NCI-H128 (cell line): Measurements from ENCODE around the gene BRSK2.
"Not testable (repeated sequence)": the region's sequence is repeated elsewhere in the genome, so short reads cannot be mapped to it uniquely, and the experiment has no call there.

Experiments
- DNase-seq: peaks from one replicate; lab custom pipeline; 2025; ENCODE audit not compliant: unreplicated experiment; lab: John Stamatoyannopoulos, UW

The BRSK2 gene

DNA sequence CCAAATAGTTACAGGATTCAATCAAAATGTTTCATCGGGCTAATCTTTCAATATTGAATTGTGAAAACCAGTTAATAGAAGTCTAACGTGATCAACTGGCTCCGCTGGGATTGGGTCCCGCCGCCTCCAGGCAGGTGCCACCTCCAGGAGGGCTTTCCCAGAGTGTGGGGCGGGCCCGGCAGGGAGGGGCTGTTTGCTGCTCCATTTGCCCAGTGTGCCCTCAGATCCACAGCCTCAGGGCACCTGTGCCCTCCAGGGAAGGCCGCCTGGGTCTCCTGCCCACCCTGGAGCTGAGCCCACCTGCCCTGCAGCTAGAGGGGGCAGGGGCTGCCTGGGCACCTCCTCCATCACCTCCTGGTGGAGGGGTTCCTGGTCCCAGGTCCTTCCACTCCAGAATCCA lies 17.9 kb downstream of the BRSK2 start:
- DNase-seq = no peak

DNA sequence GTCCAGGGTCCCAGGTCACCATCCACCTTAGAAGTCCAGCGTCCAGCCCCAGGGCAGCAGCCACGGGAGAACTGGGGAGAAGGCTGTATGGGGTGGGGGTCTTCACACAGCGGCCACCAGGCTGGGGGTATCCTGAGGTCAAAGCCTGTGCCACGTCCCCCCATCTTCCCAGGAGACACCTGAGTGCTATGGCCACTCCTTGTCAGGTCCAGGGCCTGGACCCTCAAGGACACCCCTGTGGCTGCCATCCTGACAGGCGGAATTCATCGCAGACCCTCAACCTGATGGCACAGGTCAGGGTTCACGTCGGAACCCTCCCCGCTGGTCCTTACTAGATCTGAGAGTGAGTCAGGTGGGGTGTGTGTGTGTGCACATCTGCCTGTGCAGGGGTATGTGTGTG lies 18.6 kb downstream of the BRSK2 start:
- no peak for DNase-seq

DNA sequence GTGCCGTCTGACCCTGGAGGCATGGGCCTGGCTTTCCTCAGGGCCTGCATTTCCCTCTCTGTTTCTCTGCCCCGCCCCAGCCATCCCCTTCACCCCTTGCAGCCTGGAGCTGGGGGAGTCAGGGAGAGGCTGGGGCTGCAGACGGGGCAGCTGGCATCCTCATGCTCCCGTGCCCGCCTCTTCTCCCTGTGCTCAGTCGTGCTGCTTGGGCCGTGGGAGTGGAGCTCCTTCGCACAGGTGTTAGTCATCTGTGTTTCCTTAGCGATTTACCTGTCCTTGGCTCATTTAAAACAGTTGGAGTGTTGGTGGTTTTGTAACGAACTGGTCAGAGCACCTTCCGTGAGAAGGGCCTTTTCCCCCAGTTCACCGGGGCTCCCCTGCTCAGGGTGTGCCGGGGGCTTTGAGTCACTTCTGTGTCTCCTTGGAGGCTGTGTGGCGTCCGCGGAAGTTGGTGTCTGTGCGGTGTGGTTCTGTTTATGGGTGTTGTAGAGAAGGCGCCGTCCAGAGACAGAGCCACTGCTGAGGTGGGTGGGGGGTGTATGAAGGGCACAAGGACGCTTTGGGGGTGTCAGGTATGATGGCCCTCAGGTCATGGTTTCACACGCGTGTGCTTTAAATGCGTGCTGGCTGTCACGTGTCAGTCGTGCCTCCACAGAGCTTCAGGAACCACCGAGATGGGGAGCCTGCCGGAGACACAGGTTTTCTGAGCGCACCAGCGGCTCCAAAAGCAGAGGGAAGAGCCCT lies 19.5 kb downstream of the BRSK2 start:
- DNase-seq = no peak

DNA sequence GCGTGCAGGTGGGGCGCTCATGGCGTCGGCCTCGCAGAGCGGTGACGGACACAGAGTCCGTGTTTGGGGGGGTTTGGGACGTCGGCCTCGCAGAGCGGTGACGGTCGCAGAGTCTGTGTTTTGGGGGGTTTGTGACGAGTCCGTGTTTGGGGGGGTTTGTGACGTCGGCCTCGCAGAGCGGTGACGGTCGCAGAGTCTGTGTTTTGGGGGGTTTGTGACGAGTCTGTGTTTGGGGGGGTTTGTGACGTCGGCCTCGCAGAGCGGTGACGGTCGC lies 20.1 kb downstream of the BRSK2 start:
- DNase-seq = not testable (repeated sequence)

DNA sequence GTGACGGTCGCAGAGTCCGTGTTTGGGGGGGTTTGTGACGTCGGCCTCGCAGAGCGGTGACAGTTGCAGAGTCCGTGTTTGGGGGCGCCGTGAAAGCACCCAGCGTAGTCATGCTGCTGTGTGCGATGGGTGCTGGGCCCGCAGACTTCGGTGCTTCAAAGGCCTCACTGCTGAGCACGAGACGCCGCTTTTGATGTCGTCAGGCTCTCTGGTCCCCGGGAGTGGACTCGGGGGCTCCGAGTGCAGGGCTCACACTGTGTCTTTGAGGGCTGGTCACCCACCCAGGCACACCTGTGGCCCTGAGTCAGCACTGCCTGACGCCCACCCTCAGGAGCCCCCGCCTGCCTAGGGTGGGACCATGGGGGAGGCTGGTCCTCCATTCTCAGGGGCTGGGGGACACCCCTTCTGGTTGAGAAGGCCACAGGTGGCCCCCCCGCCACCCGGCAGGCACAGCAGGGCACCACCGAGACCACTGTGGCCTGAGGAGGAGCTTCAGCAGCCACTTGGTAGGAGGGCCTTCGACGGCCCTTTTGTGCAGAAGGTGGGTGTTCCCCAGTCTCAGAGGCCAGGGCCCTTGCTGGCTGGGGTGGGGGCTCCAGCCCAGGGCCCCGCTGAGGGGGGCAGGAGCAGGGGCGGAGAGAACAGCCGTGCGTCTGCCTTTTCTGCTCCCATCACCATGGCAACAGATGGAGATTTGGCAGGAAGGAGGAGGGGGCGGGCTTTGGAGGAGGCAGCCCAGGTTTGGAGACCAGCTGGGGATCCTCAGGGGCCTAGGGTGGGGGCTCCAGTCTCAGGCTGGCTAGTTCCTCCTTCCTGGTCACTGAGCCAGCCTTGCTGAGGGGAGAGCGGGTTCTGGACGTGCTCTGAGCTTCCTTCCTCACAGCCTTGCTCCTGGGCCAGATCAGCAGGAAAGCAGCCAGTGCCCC lies 20.9 kb downstream of the BRSK2 start:
- no peak for DNase-seq

DNA sequence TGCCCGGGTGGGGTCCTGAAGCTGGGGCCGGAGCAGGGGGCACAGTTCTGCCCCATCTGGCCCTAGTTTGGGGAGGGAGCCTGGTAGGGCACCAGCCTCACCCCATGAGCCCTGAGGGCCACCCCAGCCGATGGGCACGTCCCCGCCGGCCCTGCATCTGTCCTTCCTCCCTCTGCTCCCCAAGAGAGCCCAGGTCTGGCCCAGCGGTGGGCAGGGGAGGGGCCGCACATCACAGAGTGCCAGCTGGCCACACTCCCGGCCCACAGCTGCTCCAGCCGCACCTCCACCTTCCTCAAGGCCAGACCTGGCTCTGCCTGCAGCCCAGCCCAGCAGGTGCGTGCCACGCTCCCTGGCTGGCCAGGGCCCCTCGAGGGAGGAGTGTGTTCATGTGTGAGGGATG lies 21.6 kb downstream of the BRSK2 start:
- DNase-seq = no peak

DNA sequence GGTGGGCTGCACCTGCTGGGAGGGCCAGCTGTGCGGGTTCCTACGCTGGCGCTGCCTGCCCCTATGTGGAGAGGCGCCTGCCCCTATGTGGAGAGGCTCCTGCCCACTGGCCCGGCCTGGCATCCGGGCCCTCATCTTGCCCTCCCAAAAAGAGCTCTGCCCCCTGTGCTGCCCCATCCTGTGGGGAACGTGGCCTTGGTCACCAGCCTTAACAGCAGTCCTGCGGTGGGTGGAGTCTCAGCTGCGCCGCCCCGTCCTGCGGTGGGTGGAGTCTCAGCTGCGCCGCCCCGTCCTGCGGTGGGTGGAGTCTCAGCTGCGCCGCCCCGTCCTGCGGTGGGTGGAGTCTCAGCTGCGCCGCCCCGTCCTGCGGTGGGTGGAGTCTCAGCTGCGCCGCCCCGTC lies 22.0 kb downstream of the BRSK2 start:
- DNase-seq = not testable (repeated sequence)

DNA sequence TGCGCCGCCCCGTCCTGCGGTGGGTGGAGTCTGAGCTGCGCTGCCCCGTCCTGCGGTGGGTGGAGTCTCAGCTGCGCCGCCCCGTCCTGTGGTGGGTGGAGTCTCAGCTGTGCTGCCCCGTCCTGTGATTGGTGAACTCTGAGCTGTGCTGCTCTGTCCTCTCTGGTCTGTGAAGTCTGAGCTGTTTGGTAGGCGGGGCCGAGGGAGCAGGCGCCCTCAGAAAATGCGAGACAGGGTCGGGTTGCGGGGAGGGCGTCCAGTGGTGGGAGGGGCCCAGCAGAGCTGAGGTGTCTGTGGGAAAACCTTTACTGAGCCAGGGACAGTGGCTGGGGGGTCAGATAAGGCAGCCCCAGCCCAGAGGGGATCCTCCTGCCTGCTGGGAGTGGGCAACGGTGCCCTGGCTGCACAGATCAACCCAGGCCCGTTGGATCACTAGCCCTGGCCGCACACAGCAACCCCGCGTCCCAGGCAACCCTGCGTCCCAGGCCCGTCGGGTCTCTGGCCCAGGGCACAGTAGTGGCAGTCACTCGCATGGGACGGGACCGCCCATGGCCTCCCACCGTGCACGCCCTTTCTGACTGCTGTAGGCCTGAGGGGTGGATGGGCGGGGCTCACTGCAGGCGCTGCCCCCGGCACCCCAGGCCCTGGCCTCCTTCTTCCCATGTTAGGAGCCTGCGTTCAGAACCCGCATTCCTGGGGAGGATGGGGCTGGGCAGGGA lies 22.8 kb downstream of the BRSK2 start:
- no peak for DNase-seq

DNA sequence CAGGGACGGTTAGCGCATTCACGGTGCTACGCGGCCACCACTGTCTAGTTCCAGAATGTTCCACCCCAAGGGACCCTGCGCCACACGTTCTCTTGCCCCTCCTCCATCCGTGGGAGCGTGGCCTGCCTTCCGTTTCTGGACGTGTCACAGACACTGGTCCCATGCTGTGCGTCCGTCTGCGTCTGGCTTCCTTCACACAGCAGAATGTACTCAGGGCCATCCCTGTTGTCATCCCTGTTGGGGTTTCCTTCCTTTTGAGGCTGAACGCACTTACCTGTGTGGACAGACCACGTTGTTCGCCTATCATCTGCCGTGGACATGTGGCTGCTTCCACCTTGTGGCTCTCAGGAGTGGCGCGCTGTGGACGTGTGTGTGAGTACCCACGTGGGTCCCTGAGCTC lies 24.9 kb downstream of the BRSK2 start:
- no peak for DNase-seq

DNA sequence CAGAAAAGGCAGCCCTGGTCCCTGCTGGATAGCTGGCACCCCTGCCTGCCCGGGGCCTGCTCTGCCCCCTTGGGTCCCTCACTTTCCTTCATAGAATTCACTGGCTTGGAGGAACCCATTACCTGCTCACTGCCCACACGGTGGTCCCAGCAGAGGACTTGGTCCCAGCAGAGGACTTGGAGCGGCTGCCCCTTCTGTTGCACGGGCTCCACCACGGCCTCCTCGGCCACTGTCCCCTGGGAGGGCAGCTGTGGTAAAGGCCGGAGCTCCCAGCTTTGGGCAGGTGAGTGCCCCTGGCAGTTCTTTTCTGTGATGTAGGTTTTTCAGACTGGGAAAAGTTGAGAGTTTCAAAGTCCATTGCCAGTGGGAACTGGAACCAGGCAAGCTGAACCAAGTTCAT lies 25.9 kb downstream of the BRSK2 start:
- DNase-seq = no peak

DNA sequence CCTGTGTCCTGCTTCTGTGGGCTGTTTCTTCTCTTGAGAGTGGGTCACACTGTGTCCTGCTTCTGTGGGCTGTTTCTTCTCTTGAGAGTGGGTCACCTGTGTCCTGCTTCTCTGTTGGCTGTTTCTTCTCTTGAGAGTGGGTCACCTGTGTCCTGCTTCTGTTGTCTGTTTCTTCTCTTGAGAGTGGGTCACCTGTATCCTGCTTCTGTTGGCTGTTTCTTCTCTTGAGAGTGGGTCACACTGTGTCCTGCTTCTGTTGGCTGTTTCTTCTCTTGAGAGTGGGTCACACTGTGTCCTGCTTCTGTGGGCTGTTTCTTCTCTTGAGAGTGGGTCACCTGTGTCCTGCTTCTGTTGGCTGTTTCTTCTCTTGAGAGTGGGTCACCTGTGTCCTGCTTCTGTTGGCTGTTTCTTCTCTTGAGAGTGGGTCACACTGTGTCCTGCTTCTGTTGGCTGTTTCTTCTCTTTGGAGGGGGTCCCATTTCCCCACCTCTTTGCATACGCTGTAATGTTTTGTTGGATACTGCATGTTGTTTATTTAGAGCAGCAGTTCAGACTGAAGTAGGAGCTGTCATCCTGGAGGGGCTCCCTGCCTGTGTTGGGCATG lies 28.6 kb downstream of the BRSK2 start:
- not testable (repeated sequence) for DNase-seq

DNA sequence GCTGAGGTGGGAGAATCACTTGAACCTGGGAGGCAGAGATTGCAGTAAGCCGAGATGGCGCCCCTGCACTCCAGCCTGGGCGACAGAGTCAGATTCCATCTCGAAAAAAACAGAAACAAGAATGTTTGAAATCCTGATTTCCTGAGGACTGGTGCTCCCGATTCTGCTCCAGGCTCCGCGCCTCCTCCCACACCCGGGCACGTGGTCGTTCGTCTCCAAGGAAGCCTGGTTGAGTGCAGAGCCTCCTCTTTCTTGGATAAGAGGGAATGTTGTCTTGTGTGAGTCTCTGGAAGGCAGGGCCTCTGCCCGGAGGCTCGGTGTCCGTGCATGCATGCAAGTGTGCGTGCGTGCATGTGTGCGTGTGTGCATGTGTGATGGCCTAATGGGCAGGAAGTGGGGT lies 30.1 kb downstream of the BRSK2 start:
- no peak for DNase-seq

DNA sequence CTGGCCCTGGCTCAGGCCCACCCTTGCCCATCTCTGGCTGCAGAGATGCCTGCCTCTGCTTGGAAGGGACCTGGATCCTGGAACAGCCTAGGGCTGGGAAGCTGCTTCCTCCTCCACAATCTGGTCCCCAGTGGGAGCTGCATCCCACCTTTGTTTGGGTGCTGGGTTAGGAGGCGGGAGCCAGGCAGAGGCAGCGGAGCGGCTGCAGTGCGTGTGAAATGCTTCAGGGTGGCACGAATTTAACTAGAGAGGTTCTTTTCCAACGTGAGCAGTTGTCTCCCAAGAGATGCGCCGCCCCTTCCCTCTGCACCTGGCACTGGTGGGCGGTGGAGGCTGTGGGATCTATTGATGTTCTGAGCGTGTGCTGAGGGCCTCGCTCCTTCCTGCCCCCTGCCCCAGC lies 31.6 kb downstream of the BRSK2 start:
- no peak for DNase-seq

DNA sequence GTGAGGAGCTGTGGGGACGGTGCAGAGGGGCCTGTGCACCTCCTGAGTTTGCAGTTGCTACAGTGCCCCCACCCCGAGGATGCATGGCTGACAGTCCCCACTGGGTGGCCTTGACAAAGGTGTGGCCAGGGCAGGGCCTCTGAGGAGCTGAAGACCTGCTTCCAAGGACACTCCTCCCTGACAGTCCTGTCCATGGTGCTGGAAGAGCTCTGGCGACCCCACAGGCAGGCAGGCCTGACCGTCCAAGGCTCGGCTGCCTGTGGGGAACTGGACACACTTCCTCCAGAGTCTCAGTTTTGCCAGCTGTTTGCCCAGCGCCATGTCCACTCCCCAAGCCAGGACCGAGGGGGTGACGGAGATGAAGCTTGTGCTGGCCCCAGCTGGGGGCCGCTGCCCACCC lies 32.7 kb downstream of the BRSK2 start:
- no peak for DNase-seq

DNA sequence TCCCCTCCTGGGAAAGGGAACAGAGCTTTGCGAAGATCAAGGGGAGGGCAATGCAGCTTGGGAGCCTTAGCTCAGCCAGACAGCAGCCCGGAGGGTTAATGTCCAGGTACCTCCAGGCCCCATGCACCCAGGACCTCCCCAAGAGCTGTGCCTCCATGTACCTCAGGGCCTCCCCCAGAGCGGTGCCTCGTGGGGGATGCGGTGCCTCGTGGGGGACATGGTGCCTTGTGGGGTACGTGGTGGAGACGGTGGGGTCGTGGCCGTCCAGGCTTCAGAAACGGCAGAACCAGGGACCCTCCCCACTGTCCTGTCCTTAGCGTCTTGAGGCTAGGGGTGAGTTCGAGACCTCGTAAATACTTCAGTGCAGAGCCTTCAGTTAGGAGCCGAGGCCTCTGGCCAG lies 33.2 kb downstream of the BRSK2 start:
- DNase-seq = no peak

DNA sequence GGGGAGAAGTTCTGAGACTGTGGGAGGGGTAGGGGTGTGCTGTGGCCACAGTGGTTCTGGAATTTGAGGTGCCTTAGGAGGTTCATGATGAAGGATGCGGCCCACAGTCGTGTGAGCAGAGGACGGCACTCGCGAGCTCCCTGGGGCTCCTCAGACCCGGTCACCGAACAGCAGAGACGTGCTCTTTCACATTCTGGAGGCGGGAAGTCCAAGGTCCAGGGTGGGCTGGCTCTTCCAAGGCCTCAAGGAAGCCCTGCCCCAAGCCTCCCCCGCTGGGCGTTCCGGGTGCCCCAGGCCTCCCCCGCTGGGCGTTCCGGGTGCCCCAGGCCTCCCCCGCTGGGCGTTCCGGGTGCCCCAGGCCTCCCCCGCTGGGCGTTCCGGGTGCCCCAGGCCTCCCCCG lies 33.7 kb downstream of the BRSK2 start:
- not testable (repeated sequence) for DNase-seq

DNA sequence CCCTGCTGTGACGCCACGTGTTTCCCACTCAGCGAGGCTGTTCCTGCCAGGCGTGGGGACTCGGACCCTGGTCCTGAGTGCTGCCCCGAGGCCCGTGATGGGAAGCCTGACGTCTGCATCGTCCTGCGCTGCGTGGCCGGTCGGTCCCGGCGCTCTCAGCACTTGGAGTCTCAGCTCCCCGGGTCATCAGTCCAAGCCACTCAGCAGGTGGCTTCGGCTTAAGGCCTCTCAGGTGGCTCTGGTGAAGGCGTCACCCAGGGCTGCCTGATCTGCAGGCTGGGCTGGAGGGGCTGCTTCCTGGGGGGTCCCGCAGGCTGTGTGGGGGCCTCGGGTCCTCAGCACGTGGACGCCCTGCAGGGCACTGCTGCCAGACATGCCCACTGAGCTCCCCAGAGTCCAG lies 35.3 kb downstream of the BRSK2 start:
- DNase-seq = no peak

DNA sequence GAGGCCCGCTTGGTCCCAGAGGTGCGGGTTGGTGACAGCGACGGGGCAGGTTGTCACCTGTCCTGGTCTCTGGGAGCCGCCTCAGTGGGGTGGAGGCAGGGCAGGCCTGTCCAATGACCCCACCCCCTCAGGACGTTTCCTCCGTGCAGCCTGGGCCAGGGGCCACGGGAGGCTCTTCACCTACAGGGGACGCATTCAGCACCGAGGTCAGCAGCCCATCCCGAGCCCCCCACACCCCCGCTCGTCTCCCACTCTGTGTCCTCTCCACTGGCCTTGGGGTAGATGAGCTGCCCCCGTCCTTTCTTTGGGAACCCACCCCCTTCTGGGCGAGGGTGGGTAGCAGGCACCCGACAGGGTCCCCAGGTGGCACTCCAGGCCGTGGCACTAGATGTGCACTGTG lies 35.7 kb downstream of the BRSK2 start:
- DNase-seq = no peak

DNA sequence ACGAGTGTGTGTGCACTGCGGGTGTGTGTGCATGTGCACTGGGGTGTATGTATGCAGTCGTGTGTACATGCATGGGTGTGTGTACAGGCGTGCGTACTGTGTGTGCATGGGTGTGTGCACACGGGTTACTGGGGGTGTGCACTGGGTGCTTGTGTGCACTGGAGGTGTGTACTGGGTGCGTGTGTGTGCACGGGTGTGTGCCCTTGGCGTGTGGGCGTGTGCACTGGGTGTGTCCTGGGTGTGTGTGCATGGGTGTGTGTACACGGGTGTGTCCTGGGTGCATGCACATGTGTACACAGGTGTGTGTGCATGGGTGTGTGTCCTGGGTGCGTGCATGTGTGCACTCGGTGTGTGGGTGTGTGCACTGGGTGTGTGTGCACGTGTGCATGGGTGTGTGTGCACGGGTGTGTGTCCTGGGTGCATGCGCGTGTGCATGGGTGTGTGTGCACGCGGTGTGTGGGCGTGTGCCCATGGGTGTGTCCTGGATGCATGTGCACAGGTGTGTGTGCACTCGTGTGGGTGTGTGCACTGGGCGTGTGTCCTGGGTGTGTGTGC lies 39.1 kb downstream of the BRSK2 start:
- no peak for DNase-seq

DNA sequence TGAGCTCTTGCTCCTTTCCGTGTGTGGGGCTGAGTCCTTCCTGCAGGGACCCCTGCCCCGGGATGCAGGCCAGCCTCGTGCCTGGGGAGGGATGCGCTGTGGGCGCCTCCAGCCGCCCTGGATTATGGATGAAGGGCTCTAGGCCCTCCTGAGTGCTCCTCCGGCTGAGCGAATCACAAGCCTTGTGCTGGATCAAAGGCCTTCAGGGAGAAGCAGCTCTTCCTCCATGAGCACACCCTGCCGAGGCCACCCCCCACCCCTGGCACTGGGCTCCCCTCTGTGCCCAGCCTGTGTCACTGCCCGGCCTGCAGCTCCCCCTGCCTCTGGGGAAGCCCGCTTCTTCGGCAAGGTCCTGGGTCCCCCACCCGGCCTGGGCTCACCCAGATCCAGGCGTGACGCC lies 43.8 kb downstream of the BRSK2 start:
- DNase-seq = no peak

DNA sequence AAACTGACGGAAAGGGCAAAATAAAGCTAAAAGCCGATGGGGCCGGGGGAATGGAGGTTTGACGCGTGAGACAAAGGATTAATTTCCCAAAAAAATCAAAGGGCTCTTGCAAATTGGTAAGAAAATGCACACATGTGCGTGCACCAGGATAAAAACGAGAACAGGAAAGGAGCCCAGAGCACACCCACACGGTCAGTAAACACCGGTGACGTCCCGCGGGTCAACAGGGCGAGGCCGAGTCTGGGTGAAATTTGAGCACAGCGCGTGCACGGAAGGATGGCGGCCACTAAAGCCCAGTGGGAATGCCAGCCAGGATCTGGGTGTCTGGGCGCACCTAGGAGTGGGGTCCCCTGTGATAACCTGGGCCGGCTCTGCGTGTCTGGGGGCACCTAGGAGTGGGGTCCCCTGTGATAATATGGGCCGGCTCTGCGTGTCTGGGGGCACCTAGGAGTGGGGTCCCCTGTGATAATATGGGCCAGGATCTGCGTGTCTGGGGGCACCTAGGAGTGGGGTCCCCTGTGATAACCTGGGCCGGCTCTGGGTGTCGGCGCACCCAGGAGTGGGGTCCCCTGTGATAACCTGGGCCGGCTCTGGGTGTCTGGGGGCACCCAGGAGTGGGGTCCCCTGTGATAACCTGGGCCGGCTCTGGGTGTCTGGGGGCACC lies 44.4 kb downstream of the BRSK2 start:
- DNase-seq = no peak
